ENCODE results near the gene MTREX. TPM values are rescaled to one million over a fixed set of nuclear protein-coding genes. Genes with fewer than 3 reads are reported as not detected.

The MTREX gene
- polyA plus RNA-seq, 1 experiment, result 11.7 TPM

DNA sequence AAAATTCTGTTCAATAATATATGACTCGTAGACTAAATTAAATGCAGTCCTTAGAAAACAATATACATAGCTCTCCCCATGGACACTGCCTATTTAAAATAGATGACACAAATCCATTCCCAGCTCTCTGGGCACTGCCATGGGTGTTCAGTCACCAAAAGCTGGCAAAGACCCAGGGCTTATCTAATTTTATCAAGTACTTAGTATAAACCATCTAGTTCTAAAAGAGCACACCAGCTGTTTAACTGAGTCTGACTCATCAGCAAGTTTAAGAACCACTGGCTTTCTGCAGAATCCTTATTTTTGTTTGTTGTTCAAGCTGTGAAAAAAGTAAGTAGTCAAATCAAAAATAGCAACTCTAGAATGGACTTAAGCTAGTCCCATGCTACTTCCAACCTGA lies 119.4 kb downstream of the MTREX start:
- TF ChIP-seq, protein P1, sequence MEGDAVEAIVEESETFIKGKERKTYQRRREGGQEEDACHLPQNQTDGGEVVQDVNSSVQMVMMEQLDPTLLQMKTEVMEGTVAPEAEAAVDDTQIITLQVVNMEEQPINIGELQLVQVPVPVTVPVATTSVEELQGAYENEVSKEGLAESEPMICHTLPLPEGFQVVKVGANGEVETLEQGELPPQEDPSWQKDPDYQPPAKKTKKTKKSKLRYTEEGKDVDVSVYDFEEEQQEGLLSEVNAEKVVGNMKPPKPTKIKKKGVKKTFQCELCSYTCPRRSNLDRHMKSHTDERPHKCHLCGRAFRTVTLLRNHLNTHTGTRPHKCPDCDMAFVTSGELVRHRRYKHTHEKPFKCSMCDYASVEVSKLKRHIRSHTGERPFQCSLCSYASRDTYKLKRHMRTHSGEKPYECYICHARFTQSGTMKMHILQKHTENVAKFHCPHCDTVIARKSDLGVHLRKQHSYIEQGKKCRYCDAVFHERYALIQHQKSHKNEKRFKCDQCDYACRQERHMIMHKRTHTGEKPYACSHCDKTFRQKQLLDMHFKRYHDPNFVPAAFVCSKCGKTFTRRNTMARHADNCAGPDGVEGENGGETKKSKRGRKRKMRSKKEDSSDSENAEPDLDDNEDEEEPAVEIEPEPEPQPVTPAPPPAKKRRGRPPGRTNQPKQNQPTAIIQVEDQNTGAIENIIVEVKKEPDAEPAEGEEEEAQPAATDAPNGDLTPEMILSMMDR (IDR thresholded peaks at IDR 0.05; ENCODE audit: insufficient read depth, low read depth, low read length), result no peak
- Histone ChIP-seq H3K4me3 (ENCODE audit: low read depth, low read length) (no peak overlapping the region), H3K36me3 (ENCODE audit: control insufficient read depth, insufficient read depth, low read length) (peaks cover 13% of the 10 kb centered on the region), H3K27me3 (ENCODE audit: control insufficient read depth, insufficient read depth, low read length) (no peaks in the 10 kb centered on the region)
- POLR2A ChIA-PET, result interaction anchor here (0.6 kb wide), 1 partner anchor 1106 kb away, joined by 3 read pairs; no protein-coding TSS in a partner anchor
- CTCF ChIA-PET, result interaction anchor here (1.2 kb wide), 1 partner anchor 13 kb away, joined by 3 read pairs; no protein-coding TSS in a partner anchor
- no peak for DNase-seq (ENCODE audit: low read depth)

DNA sequence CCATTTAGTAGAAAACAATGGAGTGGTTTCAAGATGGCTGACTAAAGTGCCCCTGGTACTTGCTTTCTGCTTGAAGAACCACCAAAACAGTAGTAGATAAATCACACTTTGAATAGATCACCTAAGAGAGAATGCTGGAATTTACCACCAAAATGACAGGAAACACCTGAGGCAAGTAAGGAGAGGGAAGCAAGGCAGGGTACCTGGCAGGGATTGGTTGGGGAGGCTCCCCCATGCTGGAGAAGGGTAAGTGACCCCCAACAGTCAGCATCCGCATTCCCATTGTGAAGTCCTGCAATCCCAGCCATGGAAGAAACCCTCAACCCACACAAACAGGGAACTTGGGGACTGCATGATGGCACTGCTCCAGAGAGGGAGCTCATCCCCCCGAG lies 121.4 kb downstream of the MTREX start:
- ChIA-PET POLR2A (no interaction called here), CTCF (interaction anchor here (1.5 kb wide), 2 partner anchors 10 to 11 kb away, joined by 3 to 5 read pairs; no protein-coding TSS in a partner anchor)
- H3K27me3 ChIP-seq (ENCODE audit: control insufficient read depth, insufficient read depth, low read length), result no peaks in the 10 kb centered on the region
- peaks cover 10% of the 10 kb centered on the region for H3K36me3 ChIP-seq (ENCODE audit: control insufficient read depth, insufficient read depth, low read length)
- no peak for DNase-seq (ENCODE audit: low read depth)
- TF ChIP-seq, protein P1 (IDR thresholded peaks at IDR 0.05; ENCODE audit: insufficient read depth, low read depth, low read length), result no peak
- no peak overlapping the region for H3K4me3 ChIP-seq (ENCODE audit: low read depth, low read length)

DNA sequence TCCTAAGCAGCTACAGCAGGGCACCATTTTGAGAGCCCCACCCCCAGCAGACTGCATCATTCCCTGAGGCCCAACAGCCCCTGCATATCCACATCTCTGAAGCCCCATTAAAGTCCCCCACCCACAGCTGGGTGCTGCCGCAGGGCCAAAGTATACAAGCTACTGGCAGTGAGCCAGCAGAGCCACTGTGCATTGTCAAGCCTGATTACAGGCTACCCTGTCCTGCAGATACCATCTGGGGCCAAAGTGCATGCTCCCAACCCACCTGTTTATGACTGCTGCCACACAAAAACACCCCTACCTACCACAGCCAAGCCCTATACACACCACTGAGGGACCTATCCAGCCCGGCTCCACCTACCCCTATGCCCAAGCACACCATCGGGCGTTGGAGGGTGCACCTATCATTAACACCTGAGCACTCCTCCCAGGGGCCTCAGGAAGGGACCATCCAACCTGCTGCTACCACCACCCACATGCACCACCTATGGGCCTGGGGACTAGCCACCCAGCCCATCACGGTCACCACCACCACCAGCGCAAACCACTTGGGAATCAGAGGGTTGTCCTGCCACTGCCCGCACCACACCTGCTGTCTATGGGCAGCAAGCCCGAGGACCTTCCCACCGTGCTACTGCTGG lies 121.9 kb downstream of the MTREX start:
- peaks cover 10% of the 10 kb centered on the region for H3K36me3 ChIP-seq (ENCODE audit: control insufficient read depth, insufficient read depth, low read length)

DNA sequence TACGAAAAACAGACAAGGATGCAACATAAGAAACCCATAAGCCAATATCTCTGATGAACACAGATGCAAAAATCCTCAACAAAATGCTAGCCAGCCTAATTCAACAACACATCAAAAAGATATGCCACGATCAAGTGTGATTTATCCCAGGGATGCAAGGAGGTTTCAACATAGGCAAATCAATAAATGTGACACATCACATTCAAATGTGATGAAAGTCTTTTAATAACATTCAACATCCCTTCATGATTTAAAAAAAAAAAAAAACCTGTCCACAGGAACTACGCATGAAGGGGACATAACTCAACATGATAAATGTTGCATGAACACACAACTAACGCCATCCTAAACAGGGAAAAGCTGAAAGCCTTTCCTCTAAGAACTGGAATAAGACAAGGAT lies 124.8 kb downstream of the MTREX start:
- H3K27me3 ChIP-seq (ENCODE audit: control insufficient read depth, insufficient read depth, low read length), result no peaks in the 10 kb centered on the region
- H3K36me3 ChIP-seq (ENCODE audit: control insufficient read depth, insufficient read depth, low read length), result peaks cover 8% of the 10 kb centered on the region; the same call in 1 of the 2 replicates
- TF ChIP-seq, protein P1 (IDR thresholded peaks at IDR 0.05; ENCODE audit: insufficient read depth, low read depth, low read length), result no peak
- H3K4me3 ChIP-seq (ENCODE audit: low read depth, low read length), result no peak overlapping the region
- ChIA-PET CTCF (no interaction called here), POLR2A (no interaction called here)
- no peak for DNase-seq (ENCODE audit: low read depth)

More for the DNA sequence above, 121.9 kb downstream of the MTREX start:
- CTCF ChIA-PET, result interaction anchor here (1.5 kb wide), 1 partner anchor 11 kb away, joined by 3 read pairs; no protein-coding TSS in a partner anchor
- TF ChIP-seq, protein P1 (IDR thresholded peaks at IDR 0.05; ENCODE audit: insufficient read depth, low read depth, low read length), result no peak
- Histone ChIP-seq H3K27me3 (ENCODE audit: control insufficient read depth, insufficient read depth, low read length) (no peaks in the 10 kb centered on the region), H3K4me3 (ENCODE audit: low read depth, low read length) (no peak overlapping the region)
- POLR2A ChIA-PET, result no interaction called here
- DNase-seq (ENCODE audit: low read depth), result no peak

DNA sequence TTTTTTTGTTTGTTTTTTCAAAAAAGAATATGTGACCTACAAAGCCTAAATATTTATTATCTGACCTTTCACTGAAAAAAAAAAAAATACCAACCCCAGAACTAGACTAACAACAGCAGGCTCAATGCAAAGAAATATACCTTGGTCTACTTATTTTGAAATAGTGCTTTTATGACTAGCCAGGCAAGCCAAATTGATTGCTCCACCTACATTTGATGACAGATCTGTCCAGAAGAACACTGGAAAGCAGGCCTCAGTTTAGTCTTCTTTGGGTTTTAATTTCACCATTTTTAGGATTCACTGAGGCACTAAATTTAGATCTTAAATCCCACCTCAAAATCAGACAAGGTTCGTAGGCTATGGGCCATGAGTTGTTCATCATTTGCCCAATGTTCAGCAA lies 129.7 kb downstream of the MTREX start:
- DNase-seq (ENCODE audit: low read depth), result no peak
- TF ChIP-seq, protein P1 (IDR thresholded peaks at IDR 0.05; ENCODE audit: insufficient read depth, low read depth, low read length), result no peak
- CTCF ChIA-PET, result no interaction called here

More for the DNA sequence above, 129.7 kb downstream of the MTREX start:
- H3K27me3 ChIP-seq (ENCODE audit: control insufficient read depth, insufficient read depth, low read length), result no peaks in the 10 kb centered on the region
- POLR2A ChIA-PET, result interaction anchor here (0.7 kb wide), 1 partner anchor 42 kb away, joined by 6 read pairs; no protein-coding TSS in a partner anchor
- no peaks in the 10 kb centered on the region for H3K36me3 ChIP-seq (ENCODE audit: control insufficient read depth, insufficient read depth, low read length)
- no peak overlapping the region for H3K4me3 ChIP-seq (ENCODE audit: low read depth, low read length)

Data from BJ (cell line).